ENCODE measurements around the gene TPD52L1. TPM values are rescaled to one million over a fixed set of nuclear protein-coding genes. Genes with fewer than 3 reads are reported as not detected.

TPD52L1 gene
- total and polyA plus RNA-seq, 2 of the 4 experiments (the other 2 are of a cell fraction): 10.2 to 13.5 TPM

GRCh38 chr6:125151700-125152099, 1.9 kb upstream of the TPD52L1 start:
- Histone ChIP-seq H3K36me3 (ENCODE audit: control insufficient read depth, insufficient read depth, low read length) (no peaks in the 10 kb centered on the region), H3K4me3 (ENCODE audit: insufficient read depth, low read depth, low read length) (no peak overlapping the region), H3K18ac (ENCODE audit: low read depth, low read length) (no peak overlapping the region), H3K56ac (ENCODE audit: extremely low read depth, insufficient read depth, low read length) (no peak overlapping the region), H3K14ac (replicated peaks; ENCODE audit: low read depth, low read length) (no peak overlapping the region), H3K4me1 (ENCODE audit: control insufficient read depth, insufficient read depth, low read length) (peaks cover 2% of the 10 kb centered on the region), H4K20me1 (ENCODE audit: insufficient read depth, low read length) (no peaks in the 10 kb centered on the region), H4K8ac (ENCODE audit: low read depth in 2 of 2, low read length in 2 of 2) (no peak overlapping the region), H3K27me3 (ENCODE audit: control insufficient read depth, insufficient read depth, low read length) (no peaks in the 10 kb centered on the region), H2AFZ (replicated peaks; ENCODE audit: low read length, poor library complexity) (no peak overlapping the region), H3K4ac (ENCODE audit: low read depth, low read length) (no peak overlapping the region), H2BK120ac (ENCODE audit: low read depth, low read length) (no peak overlapping the region), H2BK5ac (ENCODE audit: low read depth, low read length, poor library complexity, severe bottlenecking) (no peak overlapping the region), H3K79me1 (ENCODE audit: low read depth in 1 of 2, low read length in 2 of 2) (no peaks in the 10 kb centered on the region), H2AK5ac (ENCODE audit: low read depth, low read length) (no peak overlapping the region), H3K23ac (ENCODE audit: low read depth, low read length) (no peak overlapping the region), H3K4me2 (ENCODE audit: low read depth, low read length) (no peak overlapping the region), H3K27ac (ENCODE audit: insufficient read depth, low read length) (no peak overlapping the region), H3K9ac (ENCODE audit: low read depth, low read length) (no peak overlapping the region), H4K91ac (ENCODE audit: insufficient read depth, low read depth, low read length) (no peak overlapping the region), H2BK20ac (ENCODE audit: low read depth, low read length) (no peak overlapping the region), H2AK9ac (replicated peaks; ENCODE audit: low read depth, low read length, poor library complexity) (no peak overlapping the region), H3K9me1 (ENCODE audit: insufficient read depth, low read length) (peaks cover 3% of the 10 kb centered on the region), H4K5ac (ENCODE audit: low read depth, low read length) (no peak overlapping the region), H2BK15ac (ENCODE audit: low read depth, low read length) (no peak overlapping the region), H3K9me3 (ENCODE audit: control insufficient read depth, insufficient read depth, low read length) (no peaks in the 10 kb centered on the region)
- POLR2A ChIA-PET (ENCODE audit: unreplicated experiment): no interaction called here
- intact Hi-C loops (cut with micrococcal nuclease): no loop called here
- dilution Hi-C loops (cut with HindIII; ENCODE audit: low sequenced_read_pairs, unreplicated experiment): no loop called here
- in situ Hi-C loops (cut with MboI; ENCODE audit: low sequenced_read_pairs): loop anchor here (10.0 to 25.0 kb wide), 2 partner anchors 153 to 611 kb away; partner anchors contain the start of gene HDDC2
- WGBS, 2 experiments (ENCODE audit: extremely low coverage in 2 of 2, insufficient read length in 1 of 2): 33% methylated on average over 1 of the region's 4 CpGs; no CpG with 5 or more reads in 1 of the 2 experiments
- CTCF ChIA-PET: no interaction called here
- ATAC-seq (ENCODE audit: low read depth): no peak
- TF ChIP-seq RAD21 (IDR thresholded peaks at IDR 0.05; ENCODE audit: low read length) (no peak), CHD1 (IDR thresholded peaks at IDR 0.05; ENCODE audit: low read depth, low read length) (no peak), MXI1 (IDR thresholded peaks at IDR 0.05; ENCODE audit: borderline replicate concordance, low read depth, low read length) (no peak), NFE2L2 (IDR thresholded peaks at IDR 0.05; ENCODE audit: low read depth, low read length) (no peak), BHLHE40 (IDR thresholded peaks at IDR 0.05; ENCODE audit: low read depth, low read length) (no peak), SMC3 (IDR thresholded peaks at IDR 0.05; ENCODE audit: low read depth, low read length) (no peak), RFX5 (IDR thresholded peaks at IDR 0.05; ENCODE audit: low read depth, low read length) (no peak), POLR2A (IDR thresholded peaks at IDR 0.05; ENCODE audit: low read depth, low read length) (no peak), RCOR1 (IDR thresholded peaks at IDR 0.05; ENCODE audit: insufficient replicate concordance, low read length) (no peak), FOS (IDR thresholded peaks at IDR 0.05; ENCODE audit: low read depth, low read length) (no peak), ELK1 (IDR thresholded peaks at IDR 0.05; ENCODE audit: borderline replicate concordance, low read depth, low read length) (no peak), CEBPB (IDR thresholded peaks at IDR 0.05; ENCODE audit: low read depth, low read length) (no peak), USF2 (IDR thresholded peaks at IDR 0.05; ENCODE audit: low read depth, low read length) (no peak), MAFK (IDR thresholded peaks at IDR 0.05; ENCODE audit: low read depth, low read length) (no peak)
- TF ChIP-seq, protein P1, sequence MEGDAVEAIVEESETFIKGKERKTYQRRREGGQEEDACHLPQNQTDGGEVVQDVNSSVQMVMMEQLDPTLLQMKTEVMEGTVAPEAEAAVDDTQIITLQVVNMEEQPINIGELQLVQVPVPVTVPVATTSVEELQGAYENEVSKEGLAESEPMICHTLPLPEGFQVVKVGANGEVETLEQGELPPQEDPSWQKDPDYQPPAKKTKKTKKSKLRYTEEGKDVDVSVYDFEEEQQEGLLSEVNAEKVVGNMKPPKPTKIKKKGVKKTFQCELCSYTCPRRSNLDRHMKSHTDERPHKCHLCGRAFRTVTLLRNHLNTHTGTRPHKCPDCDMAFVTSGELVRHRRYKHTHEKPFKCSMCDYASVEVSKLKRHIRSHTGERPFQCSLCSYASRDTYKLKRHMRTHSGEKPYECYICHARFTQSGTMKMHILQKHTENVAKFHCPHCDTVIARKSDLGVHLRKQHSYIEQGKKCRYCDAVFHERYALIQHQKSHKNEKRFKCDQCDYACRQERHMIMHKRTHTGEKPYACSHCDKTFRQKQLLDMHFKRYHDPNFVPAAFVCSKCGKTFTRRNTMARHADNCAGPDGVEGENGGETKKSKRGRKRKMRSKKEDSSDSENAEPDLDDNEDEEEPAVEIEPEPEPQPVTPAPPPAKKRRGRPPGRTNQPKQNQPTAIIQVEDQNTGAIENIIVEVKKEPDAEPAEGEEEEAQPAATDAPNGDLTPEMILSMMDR (conservative IDR thresholded peaks at IDR 0.05; ENCODE audit: low read depth, low read length): no peak
- BruUV-seq (replicated peaks): no TSS peak
- DNase-seq: no peak

Data from IMR-90 (cell line).